Head of caudate nucleus (tissue), 42 donors: ENCODE measurements around the gene SELENOO.
A peak's percentile ranks its signal among the peaks of the same experiment; 100 is the strongest.
"Not testable (repeated sequence)": the region's sequence is repeated elsewhere in the genome, so short reads cannot be mapped to it uniquely, and the experiment has no call there.

Source experiments
- DNase-seq, 42 donors: peaks; one replicate each; pipeline versions ENCODE4 v3.0.0 to v3.0.0-alpha.2; 2020 to 2021; ENCODE audit warnings: mixed read lengths in 7 of 42
- intact Hi-C: fragments of 100-400 bp; cut with DNase I; formaldehyde crosslinking; loops from one replicate; pipeline ENCODE4 v1.15.0; 2022

The SELENOO gene

GRCh38 chr22:50192436-50193204 lies 8.2 kb upstream of the SELENOO start:
- intact Hi-C loops: loop anchor here (10.0 kb wide), 1 partner anchor 228 kb away; the partner anchor contains the start of gene PIM3
- no peak for DNase-seq

- DNase-seq: no peak
- intact Hi-C loops: loop anchor here (10.0 kb wide), 1 partner anchor 229 kb away; the partner anchor contains the start of gene PIM3
Observed at GRCh38 chr22:50193621-50194020, 7.2 kb upstream of the SELENOO start.

GRCh38 chr22:50194037-50194805 lies 6.6 kb upstream of the SELENOO start:
- DNase-seq: no peak
- intact Hi-C loops: loop anchor here (10.0 kb wide), 1 partner anchor 229 kb away; the partner anchor contains the start of gene PIM3

GRCh38 chr22:50196256-50196655 lies 4.6 kb upstream of the SELENOO start:
- intact Hi-C loops: loop anchor here (10.0 kb wide), 1 partner anchor 231 kb away; the partner anchor contains the start of gene PIM3
- DNase-seq: no peak

- peak in 9 of 42 donors; percentile 47 to 74 (median 55) for DNase-seq
- intact Hi-C loops: loop anchor here (10.0 kb wide), 1 partner anchor 232 kb away; the partner anchor contains the start of gene PIM3
Observed at GRCh38 chr22:50197000-50197800, 3.6 kb upstream of the SELENOO start.

GRCh38 chr22:50197856-50198623 lies 2.8 kb upstream of the SELENOO start:
- DNase-seq: no peak
- intact Hi-C loops: loop anchor here (10.0 kb wide), 1 partner anchor 233 kb away; the partner anchor contains the start of gene PIM3

GRCh38 chr22:50198624-50199017 lies 2.2 kb upstream of the SELENOO start:
- intact Hi-C loops: loop anchor here (10.0 kb wide), 1 partner anchor 234 kb away; the partner anchor contains the start of gene PIM3
- no peak for DNase-seq

GRCh38 chr22:50199251-50199721 lies 1.5 kb upstream of the SELENOO start:
- peak in 22 of 42 donors; percentile 38 to 76 (median 58) for DNase-seq
- intact Hi-C loops: loop anchor here (10.0 kb wide), 1 partner anchor 234 kb away; the partner anchor contains the start of gene PIM3

GRCh38 chr22:50199829-50200460 lies 866 bp upstream of the SELENOO start:
- intact Hi-C loops: loop anchor here (10.0 kb wide), 1 partner anchor 235 kb away; the partner anchor contains the start of gene PIM3
- DNase-seq: no peak

GRCh38 chr22:50201191-50202129 lies 649 bp downstream of the SELENOO start:
- DNase-seq: peak in 1 of 42 donors; percentile 45

GRCh38 chr22:50202130-50202666 lies 1.4 kb downstream of the SELENOO start:
- intact Hi-C loops: no loop called here
- no peak for DNase-seq

More at GRCh38 chr22:50201191-50202129, 649 bp downstream of the SELENOO start:
- intact Hi-C loops: no loop called here

- DNase-seq: no peak
- intact Hi-C loops: no loop called here
Observed at GRCh38 chr22:50203288-50203687, 2.5 kb downstream of the SELENOO start.

GRCh38 chr22:50204571-50204970 lies 3.8 kb downstream of the SELENOO start:
- intact Hi-C loops: no loop called here
- no peak for DNase-seq

GRCh38 chr22:50204998-50205397 lies 4.2 kb downstream of the SELENOO start:
- DNase-seq, intact Hi-C loops: not testable (repeated sequence)

GRCh38 chr22:50205781-50206569 lies 5.2 kb downstream of the SELENOO start:
- DNase-seq: no peak
- intact Hi-C loops: no loop called here
